H1 (cell line): ENCODE results near the gene SRM. TPM values are rescaled to one million over a fixed set of nuclear protein-coding genes. Genes with fewer than 3 reads are reported as not detected.

Source experiments
- CTCF ChIA-PET: fragments of 300-600 bp; sonication (Branson Sonifier 250); formaldehyde crosslinking; loops from one replicate; lab custom pipeline; 2021; ENCODE audit not compliant: partially characterized antibody; lab: Charles Lee
- POLR2A ChIA-PET: fragments of 300-600 bp; sonication (Branson Sonifier 250); formaldehyde crosslinking; loops from one replicate; lab custom pipeline; 2021; ENCODE audit warnings: inconsistent platforms; ENCODE audit not compliant: partially characterized antibody; lab: Charles Lee
- DNase-seq, 2 experiments: peaks; one replicate each; pipeline versions ENCODE4 v3.0.0 to v3.0.0-alpha.2; 2010 to 2022; ENCODE audit warnings: low spot score in 2 of 2, low read depth in 1 of 2, mixed read lengths in 1 of 2
- FAIRE-seq: peaks from 2 replicates; lab custom pipeline; 2011; peaks lifted over from hg19 to GRCh38; lab: Jason Lieb, UNC
- H2AFZ ChIP-seq: 2 replicates; pipeline ENCODE4 v1.8.1; 2012; ENCODE audit warnings: low read length, inconsistent platforms
- H2AK5ac ChIP-seq: 2 replicates; pipeline ENCODE4 v1.6.1; 2013; ENCODE audit warnings: low read depth, low read length
- H2BK120ac ChIP-seq: replicated peaks from 2 replicates; pipeline ENCODE3; 2013; ENCODE audit warnings: low read depth, low read length, inconsistent platforms
- H2BK12ac ChIP-seq: 2 replicates; pipeline ENCODE4 v1.6.1; 2013; ENCODE audit warnings: low read depth, low read length
- H2BK15ac ChIP-seq: 2 replicates; pipeline ENCODE4 v1.6.1; 2013; ENCODE audit warnings: low read length
- H2BK20ac ChIP-seq: 2 replicates; pipeline ENCODE4 v1.6.1; 2013; ENCODE audit warnings: low read length
- H2BK5ac ChIP-seq: 2 replicates; pipeline ENCODE4 v1.6.1; 2013; ENCODE audit warnings: low read depth, low read length
- H3K14ac ChIP-seq: 2 replicates; pipeline ENCODE4 v1.6.1; 2013; ENCODE audit warnings: inconsistent platforms; ENCODE audit not compliant: insufficient read length
- H3K18ac ChIP-seq: 2 replicates; pipeline ENCODE4 v1.6.1; 2013; ENCODE audit warnings: low read length; ENCODE audit errors: extremely low read depth
- H3K23ac ChIP-seq: 2 replicates; pipeline ENCODE4 v1.6.1; 2013; ENCODE audit warnings: inconsistent platforms; ENCODE audit not compliant: insufficient read length
- H3K23me2 ChIP-seq: 2 replicates; pipeline ENCODE4 v1.6.1; 2013; ENCODE audit warnings: low read depth, low read length
- H3K27ac ChIP-seq: 2 replicates; pipeline ENCODE4 v1.6.1; 2011; ENCODE audit warnings: low read depth, low read length, inconsistent platforms
- H3K27me3 ChIP-seq, 4 experiments: replicated peaks in 1 of 4; 1 replicate in 1 of 4; 2 replicates in 3 of 4; pipeline versions ENCODE4 v1.6.1 to v1.8.1; 2011 to 2013; ENCODE audit warnings: low read length in 3 of 4, mild to moderate bottlenecking in 3 of 4, inconsistent platforms in 2 of 4, mixed read lengths in 2 of 4, moderate library complexity in 1 of 4; ENCODE audit not compliant: control insufficient read depth in 3 of 4, insufficient read depth in 3 of 4; ENCODE audit errors: extremely low read depth in 1 of 4
- H3K36me3 ChIP-seq, 4 experiments: 2 replicates each; pipeline versions ENCODE4 v1.6.1 to v1.8.1; 2011 to 2013; ENCODE audit warnings: mild to moderate bottlenecking in 4 of 4, low read length in 3 of 4, moderate library complexity in 2 of 4, control low read depth in 1 of 4, inconsistent platforms in 1 of 4; ENCODE audit not compliant: insufficient read depth in 4 of 4, control insufficient read depth in 2 of 4
- H3K4ac ChIP-seq: replicated peaks from 2 replicates; pipeline ENCODE3; 2013; ENCODE audit warnings: low read length, low read depth, mixed read lengths, inconsistent platforms; ENCODE audit not compliant: insufficient read length
- H3K4me1 ChIP-seq, 4 experiments: replicated peaks in 1 of 4; 1 replicate in 1 of 4; 2 replicates in 3 of 4; pipeline versions ENCODE4 v1.6.1 to v1.8.1; 2011 to 2013; ENCODE audit warnings: low read length in 3 of 4, inconsistent platforms in 2 of 4, mixed read lengths in 1 of 4; ENCODE audit not compliant: insufficient read depth in 4 of 4, control insufficient read depth in 3 of 4
- H3K4me2 ChIP-seq, 2 experiments: 2 replicates each; pipeline versions ENCODE4 v1.6.1 to v1.8.1; 2011 to 2013; ENCODE audit warnings: low read depth in 2 of 2, low read length in 2 of 2, control low read depth in 1 of 2, inconsistent platforms in 1 of 2, mild to moderate bottlenecking in 1 of 2; ENCODE audit not compliant: insufficient read depth in 1 of 2
- H3K4me3 ChIP-seq, 4 experiments: fragments of 200-600, 300-600 bp in 1 of 4; sonication (generic), shearing (Covaris generic), sonication (Bioruptor Twin) in 1 of 4; 2 replicates each; pipeline versions ENCODE4 v1.5.1 to v1.8.1; 2011 to 2016; ENCODE audit warnings: low read length in 4 of 4, low read depth in 3 of 4, control low read depth in 2 of 4, inconsistent platforms in 2 of 4, mild to moderate bottlenecking in 2 of 4, mixed read lengths in 1 of 4, moderate library complexity in 1 of 4; ENCODE audit not compliant: insufficient read depth in 2 of 4; ENCODE audit errors: extremely low read depth in 1 of 4
- H3K56ac ChIP-seq: replicated peaks from 2 replicates; pipeline ENCODE3; 2013; ENCODE audit warnings: low read depth, mild to moderate bottlenecking, mixed read lengths, low read length, inconsistent platforms; ENCODE audit not compliant: insufficient read length
- H3K79me1 ChIP-seq: 2 replicates; pipeline ENCODE4 v1.6.1; 2013; ENCODE audit warnings: low read depth, low read length, control low read depth
- H3K79me2 ChIP-seq, 2 experiments: 2 replicates each; pipeline versions ENCODE4 v1.6.1 to v1.8.1; 2012 to 2013; ENCODE audit warnings: low read length in 2 of 2, mild to moderate bottlenecking in 2 of 2, inconsistent platforms in 1 of 2; ENCODE audit not compliant: insufficient read depth in 2 of 2, control insufficient read depth in 1 of 2
- H3K9ac ChIP-seq, 4 experiments: replicated peaks in 1 of 4; 1 replicate in 1 of 4; 2 replicates in 3 of 4; pipeline versions ENCODE4 v1.6.1 to v1.8.1; 2011 to 2013; ENCODE audit warnings: low read depth in 3 of 4, low read length in 3 of 4, control low read depth in 2 of 4, mild to moderate bottlenecking in 2 of 4, moderate library complexity in 2 of 4, inconsistent platforms in 1 of 4; ENCODE audit errors: extremely low read depth in 1 of 4
- H3K9me3 ChIP-seq, 2 experiments: 2 replicates each; pipeline versions ENCODE4 v1.6.1 to v1.8.1; 2012 to 2013; ENCODE audit warnings: mild to moderate bottlenecking in 2 of 2, moderate library complexity in 2 of 2, control low read depth in 1 of 2, inconsistent platforms in 1 of 2, low read depth in 1 of 2, low read length in 1 of 2, mixed read lengths in 1 of 2; ENCODE audit not compliant: insufficient read depth in 2 of 2
- H4K20me1 ChIP-seq, 2 experiments: replicated peaks in 1 of 2; 2 replicates each; pipeline versions ENCODE3 to v1.8.1; 2011 to 2013; ENCODE audit warnings: inconsistent platforms in 2 of 2, low read length in 2 of 2, mild to moderate bottlenecking in 1 of 2; ENCODE audit not compliant: insufficient read depth in 2 of 2, control insufficient read depth in 1 of 2
- H4K5ac ChIP-seq: 2 replicates; pipeline ENCODE4 v1.6.1; 2013; ENCODE audit warnings: low read length, low read depth, mixed read lengths, inconsistent platforms; ENCODE audit not compliant: insufficient read length
- H4K8ac ChIP-seq: 2 replicates; pipeline ENCODE4 v1.8.0; 2013; ENCODE audit warnings: mild to moderate bottlenecking, moderate library complexity, low read length, inconsistent platforms; ENCODE audit not compliant: insufficient read depth; ENCODE audit errors: extremely low read depth
- H4K91ac ChIP-seq: replicated peaks from 2 replicates; pipeline ENCODE3; 2013; ENCODE audit warnings: low read length, mixed read lengths, inconsistent platforms; ENCODE audit not compliant: insufficient read length
- CBX8 ChIP-seq: fragments of 300-800, 300-1000 bp; sonication (generic); IDR thresholded peaks from 2 replicates; pipeline ENCODE4 v1.7.1; 2016; ENCODE audit warnings: low read depth, low read length, borderline replicate concordance
- EZH2 ChIP-seq: fragments of 200-600 bp; sonication (generic); IDR thresholded peaks from 2 replicates; pipeline ENCODE4 v1.7.1; 2012; ENCODE audit warnings: low read depth, mild to moderate bottlenecking, moderate library complexity, low read length, inconsistent platforms; ENCODE audit not compliant: severe bottlenecking
- RXRA ChIP-seq: IDR thresholded peaks from 2 replicates; pipeline ENCODE4 v1.6.1; 2011; ENCODE audit warnings: low read depth, mild to moderate bottlenecking, low read length, moderate library complexity; ENCODE audit not compliant: insufficient read depth
- TEAD4 ChIP-seq: IDR thresholded peaks from 2 replicates; pipeline ENCODE4 v1.6.1; 2012; ENCODE audit warnings: low read depth, low read length, inconsistent platforms, mixed read lengths
- WGBS, 2 experiments: shearing (Covaris generic) in 1 of 2; methylation state at CpG; one replicate each; pipeline versions ENCODE4 v1.1.6 to v1.1.7; 2013 to 2015; ENCODE audit warnings: low lambda C conversion rate in 2 of 2, mixed read lengths in 2 of 2, inconsistent platforms in 1 of 2, low coverage in 1 of 2, missing lambda C conversion rate in 1 of 2; ENCODE audit not compliant: insufficient replicate concordance in 2 of 2, insufficient coverage in 1 of 2, insufficient read length in 1 of 2; ENCODE audit errors: extremely low coverage in 1 of 2, missing lambda C conversion rate in 1 of 2; 5-methylcytosine and 5-hydroxymethylcytosine counted together
- polyA plus RNA-seq, 7 experiments: library from polyadenylated mRNA; depleted of rRNA in 3 of 7; stranded (reverse) in 5 of 7; unstranded in 2 of 7; fragments of >200 nt in 5 of 7; fragments of 200-250 nt in 2 of 7; gene quantifications; 1 replicate in 5 of 7; 2 replicates in 1 of 7; 4 replicates in 1 of 7; pipeline versions ENCODE4 v1.2.1 to v1.2.3, GENCODE V29; 2011 to 2013; ENCODE audit warnings: missing spikeins in 2 of 7, mixed read lengths in 2 of 7
- total RNA-seq: library from RNA; stranded (reverse); fragmentation: NEBNext Ultra II Directional; extraction: Animal tissue kit (Norgen Biotek cat#: 25700); gene quantifications from 2 replicates; pipeline ENCODE4 v1.2.1, GENCODE V29; 2021
- TF ChIP-seq, protein P1 (sequence below): IDR thresholded peaks from 2 replicates; pipeline ENCODE4 v1.6.1; 2011; ENCODE audit warnings: low read length, improper control_type of control experiment

Gene SRM
- total and polyA plus RNA-seq, 2 of the 8 experiments (the other 6 are each of a cell fraction or from before 2014, with no cell fraction given) = 110 to 208 TPM

DNA sequence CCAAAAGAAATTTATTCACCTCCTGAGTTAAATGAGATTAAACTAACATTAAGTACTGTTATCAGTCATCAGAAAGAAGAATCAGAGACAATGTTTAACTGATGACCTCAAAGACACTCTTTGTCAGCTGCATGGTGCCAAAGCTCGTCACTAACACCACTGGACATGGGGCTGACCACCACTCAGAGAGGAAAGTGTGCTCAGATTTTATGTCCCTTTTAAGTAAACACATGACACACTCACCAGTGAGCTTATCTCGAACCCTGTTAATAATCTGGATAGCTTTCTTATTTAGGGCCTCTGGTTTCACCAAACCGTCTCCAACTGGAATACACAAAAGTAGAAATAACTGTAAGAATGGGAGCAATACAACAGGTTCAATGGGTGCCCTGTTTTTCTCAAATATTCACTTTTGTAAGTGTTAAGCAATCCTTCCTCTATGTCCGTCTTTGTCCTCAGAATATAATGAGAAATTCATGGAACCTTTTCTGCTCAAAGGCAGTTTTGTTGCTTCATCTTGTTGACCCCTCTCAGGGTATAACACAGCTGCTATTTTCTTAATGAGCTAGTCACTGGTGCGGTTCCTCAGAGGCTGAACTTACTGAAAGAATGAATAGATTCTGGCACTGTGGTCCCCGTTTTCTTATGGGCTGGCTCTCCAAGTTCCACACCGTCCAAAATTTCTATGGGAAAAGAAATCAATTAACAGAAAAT is 49.4 kb upstream of the SRM start:
- Histone ChIP-seq H3K27me3 (no peaks in the 10 kb centered on the region), H2AK5ac (no peak overlapping the region), H4K5ac (no peak overlapping the region), H3K56ac (no peak overlapping the region), H4K8ac (no peak overlapping the region), H2BK20ac (no peak overlapping the region), H2AFZ (no peak overlapping the region), H3K23ac (no peak overlapping the region), H2BK5ac (no peak overlapping the region), H2BK120ac (no peak overlapping the region), H3K18ac (no peak overlapping the region), H4K20me1 (peaks cover 0 to 1% of the 10 kb centered on the region in 2 experiments), H3K36me3 (peaks cover 11 to 66% (median 37%) of the 10 kb centered on the region in 4 experiments), H3K4me3 (no peak overlapping the region), H3K27ac (no peak overlapping the region), H3K23me2 (no peaks in the 10 kb centered on the region), H3K79me2 (no peaks in the 10 kb centered on the region), H3K4me1 (no peaks in the 10 kb centered on the region), H3K4me2 (no peak overlapping the region), H3K4ac (no peak overlapping the region), H3K9ac (no peak overlapping the region), H3K14ac (no peak overlapping the region), H3K79me1 (no peaks in the 10 kb centered on the region), H2BK12ac (no peak overlapping the region), H4K91ac (no peak overlapping the region), H2BK15ac (no peak overlapping the region), H3K9me3 (no peaks in the 10 kb centered on the region)
- ChIA-PET POLR2A (interaction anchor here (0.6 to 1.8 kb wide), 5 partner anchors 10 to 650 kb away, joined by 3 read pairs; partner anchors contain the start of gene EXOSC10), CTCF (interaction anchor here (0.8 kb wide), 1 partner anchor 12 kb away, joined by 3 read pairs; no protein-coding TSS in a partner anchor)
- FAIRE-seq (no peak), DNase-seq (no peak)
- WGBS, 2 experiments = 89% methylated on average over 7 of the region's 7 CpGs; no CpG with 5 or more reads in 1 of the 2 experiments
- TF ChIP-seq TEAD4 = no peak
- TF ChIP-seq, protein P1, sequence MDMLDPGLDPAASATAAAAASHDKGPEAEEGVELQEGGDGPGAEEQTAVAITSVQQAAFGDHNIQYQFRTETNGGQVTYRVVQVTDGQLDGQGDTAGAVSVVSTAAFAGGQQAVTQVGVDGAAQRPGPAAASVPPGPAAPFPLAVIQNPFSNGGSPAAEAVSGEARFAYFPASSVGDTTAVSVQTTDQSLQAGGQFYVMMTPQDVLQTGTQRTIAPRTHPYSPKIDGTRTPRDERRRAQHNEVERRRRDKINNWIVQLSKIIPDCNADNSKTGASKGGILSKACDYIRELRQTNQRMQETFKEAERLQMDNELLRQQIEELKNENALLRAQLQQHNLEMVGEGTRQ = no peak
- TF ChIP-seq EZH2 = no peak
- TF ChIP-seq RXRA = no peak
- TF ChIP-seq CBX8 = no peak
